Astrocyte of the spinal cord (primary cell): ENCODE measurements around the gene RABGGTA.

Source experiments
- DNase-seq: peaks from one replicate; pipeline ENCODE4 v3.0.0; 2011; ENCODE audit warnings: low read depth, low spot score
- H3K4me3 ChIP-seq: 2 replicates; pipeline ENCODE4 v1.5.1; 2011; ENCODE audit warnings: low read depth, mild to moderate bottlenecking, low read length, moderate library complexity
- CTCF ChIP-seq: IDR thresholded peaks from 2 replicates; pipeline ENCODE4 v1.5.1; 2012; ENCODE audit warnings: low read depth, mild to moderate bottlenecking, low read length, inconsistent platforms
- in situ Hi-C: cut with HindIII; loops from 2 replicates; pipeline ENCODE4 v1.10.0; 2017; ENCODE audit warnings: low sequenced_read_pairs

Gene RABGGTA

GRCh38 chr14:24271134-24271833 lies at the start of gene RABGGTA:
Gene RABGGTA (minus strand): TSS chr14:24271597. CDS start chr14:24271115, 482 bp downstream.
- DNase-seq: peak; percentile 86
- TF ChIP-seq CTCF: peak; percentile 73
- in situ Hi-C loops: no loop called here
- H3K4me3 ChIP-seq: peak within 1 kb of the TSS; percentile 93

- DNase-seq: no peak
- no peak for TF ChIP-seq CTCF
- H3K4me3 ChIP-seq: no peak overlapping the region
- in situ Hi-C loops: no loop called here
Observed at GRCh38 chr14:24317141-24317928, 45.9 kb upstream of the RABGGTA start.

GRCh38 chr14:24316597-24316950 lies 45.2 kb upstream of the RABGGTA start:
- TF ChIP-seq CTCF: no peak
- no peak overlapping the region for H3K4me3 ChIP-seq
- in situ Hi-C loops: no loop called here
- no peak for DNase-seq

- DNase-seq: no peak
- no peak overlapping the region for H3K4me3 ChIP-seq
Observed at GRCh38 chr14:24315807-24316596, 44.6 kb upstream of the RABGGTA start.

GRCh38 chr14:24315243-24315806 lies 43.9 kb upstream of the RABGGTA start:
- DNase-seq: no peak
- in situ Hi-C loops: no loop called here
- no peak overlapping the region for H3K4me3 ChIP-seq
- TF ChIP-seq CTCF: no peak

More at GRCh38 chr14:24315807-24316596, 44.6 kb upstream of the RABGGTA start:
- peak; percentile 8 for TF ChIP-seq CTCF
- in situ Hi-C loops: no loop called here

- in situ Hi-C loops: no loop called here
- TF ChIP-seq CTCF: no peak
- no peak overlapping the region for H3K4me3 ChIP-seq
- no peak for DNase-seq
Observed at GRCh38 chr14:24314377-24315193, 43.2 kb upstream of the RABGGTA start.
